Epithelial cell of proximal tubule (primary cell): Measurements from ENCODE around the gene SAPCD2. TPM values are rescaled to one million over a fixed set of nuclear protein-coding genes. Genes with fewer than 3 reads are reported as not detected.

Experiments used
- DNase-seq: peaks from one replicate; pipeline ENCODE4 v3.0.0-alpha.2; 2011; ENCODE audit warnings: low read depth
- H3K4me3 ChIP-seq: 2 replicates; pipeline ENCODE4 v1.5.1; 2011; ENCODE audit warnings: low read depth, mild to moderate bottlenecking, low read length
- CTCF ChIP-seq: conservative IDR thresholded peaks from 2 replicates; pipeline ENCODE4 v1.5.1; 2012; ENCODE audit warnings: low read depth, mild to moderate bottlenecking, low read length
- total RNA-seq: library from RNA; depleted of rRNA; stranded (reverse); fragments of >200 nt; gene quantifications from 2 replicates; pipeline ENCODE4 v1.2.3, GENCODE V29; 2015

The SAPCD2 gene
- total RNA-seq, 1 donor from 2014 or later, result 25.6 TPM

- no peak for TF ChIP-seq CTCF
- DNase-seq, result no peak
- no peak overlapping the region for H3K4me3 ChIP-seq
These were observed 14.2 kb upstream of the SAPCD2 start for GRCh38 chr9:137084526-137084925.

GRCh38 chr9:137083394-137084004 is 13.1 kb upstream of the SAPCD2 start:
- H3K4me3 ChIP-seq, result no peak overlapping the region
- no peak for TF ChIP-seq CTCF
- peak; percentile 88 for DNase-seq

GRCh38 chr9:137082925-137083290 is 12.6 kb upstream of the SAPCD2 start:
- no peak for TF ChIP-seq CTCF
- no peak for DNase-seq
- H3K4me3 ChIP-seq, result no peak overlapping the region

GRCh38 chr9:137082222-137082924 is 12.0 kb upstream of the SAPCD2 start:
- DNase-seq, result no peak
- TF ChIP-seq CTCF, result no peak
- H3K4me3 ChIP-seq, result no peak overlapping the region

- no peak for TF ChIP-seq CTCF
- H3K4me3 ChIP-seq, result no peak overlapping the region
- DNase-seq, result no peak
These were observed 10.1 kb upstream of the SAPCD2 start for GRCh38 chr9:137080260-137081122.

GRCh38 chr9:137079401-137079787 is 9.0 kb upstream of the SAPCD2 start:
- TF ChIP-seq CTCF, result no peak
- no peak overlapping the region for H3K4me3 ChIP-seq
- DNase-seq, result no peak
